GM18858 (cell line): ENCODE results near the gene URAD.
"Not testable (repeated sequence)": the region's sequence is repeated elsewhere in the genome, so short reads cannot be mapped to it uniquely, and the experiment has no call there.

ENCODE experiments used
- ATAC-seq: cut with Tn5 transposase; IDR thresholded peaks from one replicate; pipeline ENCODE4 v1.9.1; 2021; ENCODE audit not compliant: unreplicated experiment

The URAD gene

DNA sequence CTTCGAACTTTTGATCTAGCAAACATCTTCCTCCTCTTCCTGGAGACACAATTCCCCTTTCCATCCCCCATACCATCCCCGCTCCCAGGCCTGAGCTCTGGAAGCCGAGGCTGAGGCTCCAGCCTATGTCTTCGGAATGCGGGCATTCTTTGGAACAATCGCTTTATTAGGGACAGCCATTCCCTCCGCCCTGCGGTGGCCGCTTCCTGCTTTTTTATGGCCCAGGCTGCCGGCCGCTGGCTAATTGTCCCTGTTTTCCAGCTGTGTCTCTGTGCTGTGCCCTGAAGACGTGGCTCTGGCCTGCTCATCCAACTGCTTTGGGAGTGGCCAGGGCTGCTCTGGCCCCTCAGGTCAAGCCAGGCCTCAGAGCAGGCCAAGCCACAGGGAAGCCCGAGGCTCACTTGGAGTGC is 17.3 kb downstream of the URAD start:
- ATAC-seq: no peak

DNA sequence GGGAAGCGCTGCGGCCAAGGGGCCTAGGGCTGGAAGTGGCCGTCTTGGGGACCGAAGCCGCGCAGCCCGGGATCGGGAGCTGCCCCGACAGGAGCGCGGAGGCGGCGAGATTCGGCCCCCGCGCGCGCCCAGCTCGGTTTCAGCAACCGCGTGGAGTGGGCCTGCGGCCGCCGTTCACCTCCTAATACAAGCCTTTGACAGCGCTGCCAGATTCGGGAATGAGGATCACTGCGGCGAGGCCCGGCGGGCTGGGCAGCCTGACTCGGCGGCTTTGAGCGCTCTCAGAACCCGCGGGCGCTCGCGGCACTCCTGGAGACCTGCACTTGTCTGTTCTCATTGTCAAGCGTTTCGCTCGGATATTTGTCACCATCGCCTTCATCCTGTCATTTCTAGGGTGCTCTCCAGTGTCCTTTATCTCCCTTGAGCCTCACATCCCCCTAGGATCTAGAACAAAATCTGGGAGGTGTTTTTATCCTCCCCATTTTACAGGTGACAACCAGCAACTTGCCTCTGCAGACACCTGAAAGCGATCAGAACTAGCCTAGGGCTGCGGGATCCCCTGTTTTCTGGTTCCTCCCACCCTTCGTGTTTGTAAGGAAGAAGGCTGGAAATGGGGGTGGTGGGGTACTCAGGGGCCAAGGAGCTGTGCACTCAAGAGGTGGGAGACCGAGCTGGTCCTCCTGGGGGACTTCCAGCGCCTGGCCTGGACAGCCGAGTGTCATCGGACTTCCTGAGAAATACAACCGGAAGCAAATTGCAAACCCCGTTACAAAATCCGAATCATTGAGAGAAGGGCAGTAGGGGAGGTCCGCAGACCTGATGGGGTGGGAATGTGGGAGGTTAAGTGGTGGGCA is 17.9 kb downstream of the URAD start:
- no peak for ATAC-seq

DNA sequence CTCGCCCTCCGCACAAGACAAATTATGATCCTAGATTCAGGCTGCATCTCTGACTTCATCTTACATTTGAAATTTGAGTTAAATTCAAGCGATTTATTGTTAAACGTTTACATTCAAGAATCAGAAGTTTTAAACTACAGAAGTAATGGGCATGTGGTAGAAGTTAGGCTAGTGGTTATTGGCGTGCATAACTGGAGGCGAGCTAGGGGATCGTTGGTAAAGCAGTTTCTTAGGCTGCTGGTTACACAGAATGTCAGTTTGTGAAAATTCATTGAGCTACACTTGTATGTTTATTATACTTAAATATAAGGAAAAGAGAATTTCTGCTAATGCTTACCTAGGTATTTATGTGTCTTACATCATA is 18.6 kb downstream of the URAD start:
- ATAC-seq: no peak

GRCh38 chr13:27969082-27969865 is 19.2 kb downstream of the URAD start, which contains the start of gene CDX2:
CDX2 (minus strand) TSS chr13:27969315; CDS start chr13:27969006, 309 bp downstream.
- no peak for ATAC-seq

DNA sequence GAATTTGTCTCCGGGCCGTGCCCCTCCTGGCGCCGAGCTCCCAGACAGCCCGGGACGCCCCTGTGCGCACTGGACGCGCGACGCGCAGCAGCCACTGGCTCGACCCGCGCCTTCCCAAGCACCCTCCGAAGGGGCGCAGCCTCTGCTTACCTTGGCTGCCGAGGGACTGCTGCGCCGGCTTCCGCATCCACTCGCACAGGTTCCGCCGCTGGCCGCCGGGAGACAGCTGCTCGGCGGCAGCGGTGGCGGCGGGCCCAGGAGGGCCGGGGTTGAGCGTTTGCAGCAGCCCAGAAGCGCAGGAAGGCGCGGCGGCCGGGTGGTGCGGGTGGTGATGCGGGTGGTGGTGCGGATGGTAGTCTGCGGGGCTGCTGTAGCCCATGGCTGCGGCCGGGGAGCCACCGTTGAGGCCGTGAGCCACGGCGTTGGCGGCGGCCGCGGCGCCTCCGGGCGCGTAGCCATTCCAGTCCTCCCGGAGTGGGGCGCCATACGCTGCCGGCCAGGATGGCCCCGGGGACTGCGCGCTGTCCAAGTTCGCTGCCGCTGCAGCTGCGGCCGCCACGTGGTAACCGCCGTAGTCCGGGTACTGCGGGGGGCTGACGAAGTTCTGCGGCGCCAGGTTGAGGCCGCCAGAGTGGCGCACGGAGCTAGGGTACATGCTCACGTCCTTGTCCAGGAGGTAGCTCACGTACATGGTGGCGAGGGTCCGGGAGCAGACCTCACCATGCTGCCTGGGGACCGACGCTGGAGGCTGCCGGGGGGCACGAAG is 20.0 kb downstream of the URAD start:
- ATAC-seq: no peak

DNA sequence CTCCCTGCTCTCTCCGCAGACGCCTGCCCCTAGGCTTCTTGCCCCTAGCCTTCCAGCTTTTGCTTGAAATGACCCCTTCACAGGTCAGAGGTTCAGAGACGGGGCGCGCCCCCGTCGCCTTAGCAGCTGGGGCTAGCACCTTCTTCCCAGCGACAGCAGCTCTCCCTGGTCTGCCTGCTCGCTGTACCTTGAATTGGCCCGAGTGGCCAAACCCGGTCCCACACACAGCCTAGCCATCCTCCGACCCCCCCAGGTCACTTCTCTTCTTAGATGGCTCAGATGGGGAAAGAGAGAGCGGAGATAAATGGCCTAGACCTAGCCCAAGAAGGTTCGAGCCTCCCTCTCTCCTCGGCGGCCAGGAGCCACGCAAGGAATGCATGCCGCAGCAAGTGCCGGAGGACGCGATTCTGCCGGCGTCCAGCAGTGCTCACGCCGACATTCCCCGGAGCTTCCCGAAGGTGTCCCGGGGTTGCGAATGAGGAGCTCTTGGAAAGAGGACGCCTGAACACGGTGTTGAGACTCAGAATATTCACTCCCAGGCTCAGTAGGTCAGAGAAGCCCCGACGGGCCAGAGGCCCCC is 20.7 kb downstream of the URAD start:
- no peak for ATAC-seq

DNA sequence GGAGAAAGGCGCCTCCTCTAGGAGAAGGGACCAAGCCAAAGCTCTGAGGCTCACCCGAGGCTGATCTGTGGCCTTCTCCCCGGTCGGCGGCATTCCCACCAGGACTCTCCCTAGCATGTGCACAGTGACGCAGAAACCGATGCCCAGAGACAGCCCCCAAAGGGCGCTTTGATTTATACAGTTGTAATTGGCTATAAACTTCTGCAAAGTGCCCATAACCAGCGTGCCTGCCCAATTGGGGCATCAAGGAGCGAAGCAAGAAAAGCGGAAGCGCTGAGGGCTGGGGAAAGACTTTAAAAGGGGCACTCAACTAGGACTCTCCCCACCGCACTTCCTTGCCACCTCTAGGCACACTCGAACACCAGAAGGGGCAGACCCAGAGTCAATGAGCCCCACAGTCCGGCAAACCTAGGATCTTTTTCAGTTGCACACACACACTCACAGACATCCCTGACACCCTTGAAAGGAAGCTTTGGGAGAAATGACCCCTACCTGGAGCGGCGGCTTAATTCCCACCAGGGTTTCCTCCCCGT is 21.2 kb downstream of the URAD start:
- no peak for ATAC-seq

- ATAC-seq: no peak
Observed at GRCh38 chr13:27966641-27967202, 21.8 kb downstream of the URAD start.

GRCh38 chr13:27965740-27966640 is 22.5 kb downstream of the URAD start:
- ATAC-seq: no peak

DNA sequence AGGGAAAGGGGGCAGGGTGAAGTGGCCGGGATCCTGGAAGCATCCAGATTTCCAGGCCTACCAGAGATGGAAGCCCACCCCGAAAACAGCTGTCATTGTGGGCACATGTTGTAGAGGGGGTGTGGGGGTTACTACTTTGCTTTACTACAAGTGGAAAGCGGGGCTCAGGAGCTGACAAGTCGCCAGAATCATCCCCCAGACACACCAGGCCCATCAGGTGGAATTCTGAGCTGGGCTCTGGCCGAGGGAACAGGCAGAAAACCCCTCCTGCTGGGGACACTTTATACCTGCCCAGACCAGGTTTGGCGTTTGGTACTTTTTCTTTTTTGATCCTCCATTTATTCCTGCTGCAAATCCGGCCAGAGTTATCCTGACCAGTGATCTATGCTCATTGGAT is 23.2 kb downstream of the URAD start:
- ATAC-seq: no peak

GRCh38 chr13:27964741-27965323 is 23.7 kb downstream of the URAD start:
- no peak for ATAC-seq

- ATAC-seq: not testable (repeated sequence)
Observed at GRCh38 chr13:27964206-27964605, 24.3 kb downstream of the URAD start.

DNA sequence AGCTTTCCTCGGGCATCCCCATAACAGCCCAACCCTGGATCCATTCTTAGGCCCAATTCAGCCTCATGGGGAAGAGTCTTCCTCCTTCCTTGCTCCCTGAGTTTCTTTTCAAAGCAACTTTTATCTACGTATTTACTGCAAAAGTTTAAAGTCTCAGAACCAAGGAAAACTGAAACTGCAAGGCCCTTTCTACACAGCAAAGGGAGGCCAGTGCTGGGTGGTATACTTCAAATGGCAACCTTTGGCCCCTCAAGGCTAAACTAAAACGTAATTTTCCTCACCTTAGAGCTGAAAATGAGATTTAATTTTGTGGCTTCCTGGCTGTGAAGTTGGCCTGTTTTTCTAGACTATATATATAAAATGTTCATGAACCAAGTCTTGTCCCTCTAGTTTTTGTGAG is 25.0 kb downstream of the URAD start:
- no peak for ATAC-seq

DNA sequence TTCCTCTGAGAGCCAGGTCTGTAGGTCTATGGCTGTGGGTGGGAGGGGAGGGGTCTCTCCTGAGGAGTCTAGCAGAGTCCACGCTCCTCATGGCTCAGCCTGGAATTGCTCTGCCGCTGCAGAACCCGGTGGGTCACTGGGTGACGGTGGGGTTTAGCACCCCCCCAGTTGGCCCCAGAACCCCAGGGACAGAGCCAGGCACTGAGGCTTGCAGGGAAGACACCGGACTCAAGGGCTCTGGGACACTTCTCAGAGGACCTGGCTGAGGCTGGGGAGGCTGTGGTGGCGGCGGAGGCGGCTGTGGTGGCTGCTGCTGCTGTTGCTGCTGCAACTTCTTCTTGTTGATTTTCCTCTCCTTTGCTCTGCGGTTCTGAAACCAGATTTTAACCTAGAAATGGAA is 25.5 kb downstream of the URAD start:
- no peak for ATAC-seq

DNA sequence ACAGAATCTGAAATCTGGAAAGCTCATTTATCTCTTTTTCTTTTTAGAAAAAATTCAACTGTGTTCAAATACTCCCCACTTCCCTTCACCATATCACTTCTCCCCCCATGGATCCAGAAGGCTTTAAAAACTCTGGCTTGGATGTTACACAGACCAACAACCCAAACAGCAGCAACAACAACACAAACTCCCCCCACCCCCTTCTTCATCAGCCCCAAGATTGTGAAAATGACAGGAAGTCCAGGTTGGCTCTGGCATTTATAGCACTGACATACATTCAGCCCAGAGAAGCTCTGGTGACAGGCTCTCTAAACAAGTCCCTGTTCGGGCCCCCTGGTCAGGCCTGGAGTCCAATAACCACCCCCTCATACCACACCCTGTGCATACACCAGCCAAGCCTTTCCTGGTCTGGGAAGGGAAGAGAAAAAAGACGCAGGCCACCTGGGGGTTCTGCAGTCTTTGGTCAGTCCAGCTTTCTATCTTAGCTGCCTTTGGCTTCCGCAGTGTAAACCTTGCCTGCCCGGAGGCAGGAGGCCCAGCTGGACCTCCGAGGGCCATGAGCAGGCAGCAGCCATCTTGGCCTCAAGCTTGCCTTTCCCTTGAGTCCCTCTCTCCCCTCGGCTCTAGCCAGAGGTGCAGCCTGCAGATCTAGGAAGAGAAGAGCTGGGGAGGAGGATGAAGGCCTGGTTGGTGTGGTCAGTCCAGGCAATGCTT is 26.2 kb downstream of the URAD start:
- ATAC-seq: no peak

GRCh38 chr13:27961227-27962085 is 27.0 kb downstream of the URAD start:
- no peak for ATAC-seq

- no peak for ATAC-seq
Observed at GRCh38 chr13:27960362-27961226, 27.9 kb downstream of the URAD start.
